ENCODE measurements around the gene KIF19.

DNA sequence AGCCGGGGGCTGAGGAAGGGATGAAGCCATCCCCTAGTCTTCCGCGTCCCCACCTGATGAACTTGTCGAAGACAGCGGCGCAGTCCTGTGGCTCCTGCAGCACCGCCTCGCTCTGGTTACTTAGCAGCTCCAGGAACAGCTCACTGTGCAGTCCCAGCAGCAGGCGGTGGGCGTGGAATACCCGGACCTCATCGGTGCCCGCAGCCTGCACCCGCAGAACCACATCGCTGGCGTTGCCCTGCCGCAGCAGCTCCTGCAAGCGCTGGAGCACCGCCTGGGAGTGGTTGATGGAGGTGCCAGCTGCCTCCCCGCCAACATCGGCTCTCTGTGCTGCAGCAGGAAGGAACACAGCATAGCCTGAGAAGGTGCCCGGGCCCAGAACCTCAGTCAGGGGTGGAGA is 33.9 kb downstream of the KIF19 start:
- TF ChIP-seq, protein P1, sequence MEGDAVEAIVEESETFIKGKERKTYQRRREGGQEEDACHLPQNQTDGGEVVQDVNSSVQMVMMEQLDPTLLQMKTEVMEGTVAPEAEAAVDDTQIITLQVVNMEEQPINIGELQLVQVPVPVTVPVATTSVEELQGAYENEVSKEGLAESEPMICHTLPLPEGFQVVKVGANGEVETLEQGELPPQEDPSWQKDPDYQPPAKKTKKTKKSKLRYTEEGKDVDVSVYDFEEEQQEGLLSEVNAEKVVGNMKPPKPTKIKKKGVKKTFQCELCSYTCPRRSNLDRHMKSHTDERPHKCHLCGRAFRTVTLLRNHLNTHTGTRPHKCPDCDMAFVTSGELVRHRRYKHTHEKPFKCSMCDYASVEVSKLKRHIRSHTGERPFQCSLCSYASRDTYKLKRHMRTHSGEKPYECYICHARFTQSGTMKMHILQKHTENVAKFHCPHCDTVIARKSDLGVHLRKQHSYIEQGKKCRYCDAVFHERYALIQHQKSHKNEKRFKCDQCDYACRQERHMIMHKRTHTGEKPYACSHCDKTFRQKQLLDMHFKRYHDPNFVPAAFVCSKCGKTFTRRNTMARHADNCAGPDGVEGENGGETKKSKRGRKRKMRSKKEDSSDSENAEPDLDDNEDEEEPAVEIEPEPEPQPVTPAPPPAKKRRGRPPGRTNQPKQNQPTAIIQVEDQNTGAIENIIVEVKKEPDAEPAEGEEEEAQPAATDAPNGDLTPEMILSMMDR (IDR thresholded peaks at IDR 0.05; ENCODE audit: poor library complexity): no peak
- no peak for TF ChIP-seq EZH2 (IDR thresholded peaks at IDR 0.05; ENCODE audit: borderline replicate concordance)
